Pancreas (tissue), 10 donors: ENCODE results near the gene ATP8B1. TPM values are rescaled to one million over a fixed set of nuclear protein-coding genes. Genes with fewer than 3 reads are reported as not detected.

Experiments used
- ATAC-seq, 4 donors: fragments of 200-7000 bp; cut with Tn5 transposase; one replicate each; pipeline versions ENCODE4 v1.8.0 to v1.9.1; 2020; ENCODE audit warnings: mild to moderate bottlenecking in 4 of 4, moderate library complexity in 4 of 4
- DNase-seq, 6 donors: peaks; one replicate each; pipeline ENCODE4 v3.0.0-alpha.2; 2020
- FAIRE-seq: peaks from 2 replicates; lab custom pipeline; 2012; peaks lifted over from hg19 to GRCh38; lab: Jason Lieb, UNC
- H3K27ac ChIP-seq, 4 donors: fragments of 200-600 bp; sonication (generic); 1 replicate in 3 of 4; 2 replicates in 1 of 4; pipeline versions ENCODE4 v1.5.0 to v1.8.0; 2020
- H3K27me3 ChIP-seq, 4 donors: fragments of 200-600 bp; one replicate each; pipeline ENCODE4 v1.8.0; 2021
- H3K36me3 ChIP-seq, 3 donors: fragments of 200-600 bp; sonication (generic) in 1 of 3; one replicate each; pipeline versions ENCODE4 v1.5.0 to v1.8.0; 2020 to 2021
- H3K4me1 ChIP-seq, 3 donors: fragments of 200-600 bp; one replicate each; pipeline ENCODE4 v1.8.0; 2021
- H3K4me3 ChIP-seq, 4 donors: fragments of 200-600 bp; sonication (generic) in 2 of 4; one replicate each; pipeline versions ENCODE4 v1.5.0 to v1.8.0; 2020 to 2021
- H3K9me3 ChIP-seq, 4 donors: fragments of 200-600 bp; one replicate each; pipeline ENCODE4 v1.8.0; 2021
- WGBS, 2 donors: extraction: QIAGEN DNeasy Blood & Tissue Kit; methylation state at CpG; one replicate each; pipeline ENCODE4 v1.1.7; 2013; 5-methylcytosine and 5-hydroxymethylcytosine counted together
- intact Hi-C, 3 donors: fragments of 100-400 bp; cut with DNase I; formaldehyde crosslinking; loops; one replicate each; pipeline versions ENCODE4 v1.11.1 to v1.14.2; 2022
- polyA plus RNA-seq, 2 donors: library from polyadenylated mRNA; stranded (reverse); fragments of 200-250 nt; gene quantifications; one replicate each; pipeline ENCODE4 v1.2.3, GENCODE V29; 2013
- total RNA-seq, 6 donors: library from RNA; stranded (reverse); fragmentation: NEBNext Ultra II Directional in 4 of 6; extraction: Animal tissue kit (Norgen Biotek cat#: 25700) in 4 of 6; gene quantifications; one replicate each; pipeline versions ENCODE4 v1.2.1 to v1.2.4, GENCODE V29; 2021 to 2023
- TF ChIP-seq, protein P1 (sequence below), 4 donors: fragments of 200-600 bp; sonication (generic) in 3 of 4; IDR thresholded peaks; one replicate each; pipeline versions ENCODE4 v1.5.0 to v1.8.0; 2021; ENCODE audit warnings: antibody characterized with exemption in 4 of 4
- donor health status: healthy with polysubstance abuse.
- donor health status: DM: no; HTN: no; CAD: no; lungs with moderate emphysema.
- donor health status: DM: no; HTN: no; CAD: no.
- donor health status: control.
- donor health status: control.
- donor health status: Bipolar disorder and iron deficiency.
- donor health status: DM: yes; HTN: yes; CAD: no.
- donor health status: DM: no; HTN: no; CAD: no.
- donor health status: DM: no; HTN: no; CAD: no.
- donor health status: DM: yes; HTN: yes; CAD: no.

Gene ATP8B1
- total and polyA plus RNA-seq, 8 donors = 8.0 to 44.8 (median 36.9) TPM

DNA sequence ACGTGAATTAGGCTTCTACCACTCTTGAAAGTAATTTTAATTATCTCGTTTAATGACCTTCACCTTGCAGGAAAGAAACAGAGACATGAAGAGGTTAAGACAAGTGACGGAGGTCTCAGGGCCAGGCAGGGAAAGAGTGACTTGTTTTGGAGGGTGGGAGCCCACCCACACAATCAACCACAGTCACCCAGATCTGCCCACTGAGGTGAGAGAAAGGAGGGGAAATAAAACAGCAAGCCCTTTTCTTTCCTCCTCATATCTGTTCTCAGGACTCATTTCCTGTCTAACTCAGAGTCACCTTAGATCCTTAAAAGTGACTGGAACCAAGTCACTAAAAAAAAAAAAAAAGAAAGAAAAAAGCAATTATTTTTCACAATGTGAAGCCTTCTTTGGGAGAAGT is 26.8 kb downstream of the ATP8B1 start:
- TF ChIP-seq, protein P1, sequence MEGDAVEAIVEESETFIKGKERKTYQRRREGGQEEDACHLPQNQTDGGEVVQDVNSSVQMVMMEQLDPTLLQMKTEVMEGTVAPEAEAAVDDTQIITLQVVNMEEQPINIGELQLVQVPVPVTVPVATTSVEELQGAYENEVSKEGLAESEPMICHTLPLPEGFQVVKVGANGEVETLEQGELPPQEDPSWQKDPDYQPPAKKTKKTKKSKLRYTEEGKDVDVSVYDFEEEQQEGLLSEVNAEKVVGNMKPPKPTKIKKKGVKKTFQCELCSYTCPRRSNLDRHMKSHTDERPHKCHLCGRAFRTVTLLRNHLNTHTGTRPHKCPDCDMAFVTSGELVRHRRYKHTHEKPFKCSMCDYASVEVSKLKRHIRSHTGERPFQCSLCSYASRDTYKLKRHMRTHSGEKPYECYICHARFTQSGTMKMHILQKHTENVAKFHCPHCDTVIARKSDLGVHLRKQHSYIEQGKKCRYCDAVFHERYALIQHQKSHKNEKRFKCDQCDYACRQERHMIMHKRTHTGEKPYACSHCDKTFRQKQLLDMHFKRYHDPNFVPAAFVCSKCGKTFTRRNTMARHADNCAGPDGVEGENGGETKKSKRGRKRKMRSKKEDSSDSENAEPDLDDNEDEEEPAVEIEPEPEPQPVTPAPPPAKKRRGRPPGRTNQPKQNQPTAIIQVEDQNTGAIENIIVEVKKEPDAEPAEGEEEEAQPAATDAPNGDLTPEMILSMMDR (IDR thresholded peaks at IDR 0.05) = no peak
- FAIRE-seq = no peak
- DNase-seq = no peak
- Histone ChIP-seq H3K9me3 (no peaks in the 10 kb centered on the region), H3K27ac (peak overlapping the region; percentile 17 to 79 (median 30)), H3K27me3 (no peaks in the 10 kb centered on the region), H3K4me3 (no peak overlapping the region), H3K36me3 (no peaks in the 10 kb centered on the region), H3K4me1 (peaks cover 31 to 53% (median 40%) of the 10 kb centered on the region in 3 donors)
- whole genome bisulfite sequencing, 2 donors = 43 to 55% methylated on average over 3 of the region's 3 CpGs
- intact Hi-C loops = no loop called here
- ATAC-seq = no peak

DNA sequence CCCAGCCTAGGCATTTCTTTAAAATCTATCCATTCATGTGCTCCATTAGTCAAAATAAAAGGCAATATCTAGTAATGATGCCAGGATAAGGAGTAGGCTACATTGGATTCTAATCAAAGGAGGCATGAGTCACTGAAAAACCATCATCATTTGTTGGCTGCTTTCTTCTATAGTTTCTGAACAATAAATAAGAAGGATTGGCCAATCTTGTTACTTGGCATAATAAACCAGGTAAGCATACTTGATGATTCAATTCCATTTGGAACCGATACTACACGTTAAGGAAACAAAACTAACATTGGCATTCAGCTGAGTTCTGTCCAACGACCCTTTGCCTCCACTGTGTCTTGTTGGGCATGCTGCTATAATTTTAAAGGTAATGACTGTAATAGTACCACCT is 27.2 kb downstream of the ATP8B1 start:
- intact Hi-C loops = no loop called here
- 34 to 39% methylated on average over 3 of the region's 3 CpGs for WGBS, 2 donors
- Histone ChIP-seq H3K4me1 (peaks cover 28 to 54% (median 39%) of the 10 kb centered on the region in 3 donors), H3K9me3 (no peaks in the 10 kb centered on the region), H3K4me3 (no peak overlapping the region), H3K36me3 (no peaks in the 10 kb centered on the region), H3K27me3 (no peaks in the 10 kb centered on the region), H3K27ac (peak overlapping the region; percentile 17 to 79 (median 30))
- DNase-seq (no peak), ATAC-seq (peak; percentile 1 to 63 (median 48)), FAIRE-seq (no peak)
- TF ChIP-seq, protein P1 (IDR thresholded peaks at IDR 0.05) = no peak

DNA sequence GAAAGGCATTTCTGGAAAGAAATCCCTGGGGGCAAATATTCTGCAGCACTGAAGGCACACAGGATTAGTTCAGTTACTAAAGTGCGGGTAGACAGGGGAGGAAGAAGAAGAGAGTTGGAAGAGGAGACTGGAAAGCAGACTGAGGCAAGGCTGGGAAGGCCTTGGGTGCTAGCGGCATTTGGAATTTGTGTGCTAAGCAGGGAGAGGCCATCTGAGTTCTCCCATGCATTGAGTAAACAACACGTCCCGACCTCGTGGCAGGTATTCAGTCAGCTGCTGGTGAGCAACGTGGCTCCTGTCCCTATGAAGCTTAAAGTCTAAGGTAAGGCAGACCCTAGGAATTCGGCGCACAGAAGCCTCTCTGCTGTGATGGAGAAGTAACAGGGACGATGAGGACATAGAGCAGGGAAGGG is 30.7 kb downstream of the ATP8B1 start:
- no peak for FAIRE-seq
- 34% methylated on average over 9 of the region's 9 CpGs for WGBS, 2 donors
- H3K27ac ChIP-seq = peak overlapping the region in 2 of 4 donors; percentile 53 to 55

DNA sequence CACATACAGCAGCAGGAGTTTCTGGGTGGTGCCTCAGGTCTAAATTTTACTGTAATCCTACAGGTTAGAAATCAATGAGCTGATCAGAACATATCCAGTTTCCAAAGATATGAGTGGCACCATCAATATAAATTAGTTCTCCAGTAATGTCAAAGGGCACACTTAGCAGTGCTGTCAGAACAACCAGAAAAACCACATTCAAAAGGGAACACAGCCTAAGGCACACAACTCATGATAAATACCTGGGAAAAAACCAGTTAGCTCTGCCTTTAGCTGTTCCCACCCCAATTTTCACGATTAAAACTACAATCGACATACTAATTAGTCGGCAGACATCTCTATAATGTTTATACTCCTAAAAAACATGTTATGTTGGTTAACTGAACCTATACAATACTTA is 31.5 kb downstream of the ATP8B1 start:
- TF ChIP-seq, protein P1 (IDR thresholded peaks at IDR 0.05) = no peak
- WGBS, 2 donors = 16 to 17% methylated on average over 3 of the region's 3 CpGs

More for the DNA sequence above, 30.7 kb downstream of the ATP8B1 start:
- intact Hi-C loops = no loop called here
- DNase-seq = peak in 4 of 6 donors; percentile 35 to 75 (median 50)
- no peak overlapping the region for H3K4me3 ChIP-seq
- peaks cover 23 to 63% (median 44%) of the 10 kb centered on the region in 3 donors for H3K4me1 ChIP-seq
- TF ChIP-seq, protein P1 (IDR thresholded peaks at IDR 0.05) = no peak
- no peaks in the 10 kb centered on the region for H3K36me3 ChIP-seq
- H3K27me3 ChIP-seq = no peaks in the 10 kb centered on the region
- no peaks in the 10 kb centered on the region for H3K9me3 ChIP-seq
- peak; percentile 49 to 78 (median 66) for ATAC-seq

DNA sequence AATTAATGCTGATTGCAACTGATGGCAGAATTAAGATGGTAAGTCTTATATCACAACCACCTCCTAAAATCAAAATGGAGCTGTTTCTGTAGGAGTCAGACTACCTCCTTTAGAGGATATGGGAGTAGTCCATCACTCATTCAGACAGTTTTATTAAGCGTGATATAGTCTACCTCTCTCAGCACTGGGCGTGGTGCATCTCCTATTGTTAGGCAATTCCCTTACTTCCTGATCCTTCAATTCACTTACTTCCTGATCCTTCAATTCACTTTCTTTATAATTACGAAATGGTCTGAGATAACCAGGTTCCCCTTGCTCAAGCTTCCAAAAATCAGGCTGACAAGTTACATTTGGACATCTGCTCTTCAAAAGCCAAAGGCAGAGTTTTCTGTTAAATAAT is 31.9 kb downstream of the ATP8B1 start:
- Histone ChIP-seq H3K27me3 (no peaks in the 10 kb centered on the region), H3K9me3 (no peaks in the 10 kb centered on the region), H3K27ac (peak overlapping the region in 2 of 4 donors; percentile 53 to 55), H3K36me3 (no peaks in the 10 kb centered on the region), H3K4me1 (peaks cover 23 to 53% (median 38%) of the 10 kb centered on the region in 3 donors), H3K4me3 (no peak overlapping the region)
- intact Hi-C loops = no loop called here
- WGBS, 2 donors = 43 to 55% methylated on average over 3 of the region's 3 CpGs
- no peak for DNase-seq
- FAIRE-seq = peak; percentile 29
- TF ChIP-seq, protein P1 (IDR thresholded peaks at IDR 0.05) = no peak
- ATAC-seq = peak in 2 of 4 donors; percentile 10 to 24

More for the DNA sequence above, 31.5 kb downstream of the ATP8B1 start:
- no peaks in the 10 kb centered on the region for H3K9me3 ChIP-seq
- FAIRE-seq (no peak), DNase-seq (no peak), ATAC-seq (peak in 2 of 4 donors; percentile 18 to 20)
- H3K4me3 ChIP-seq = no peak overlapping the region
- no peaks in the 10 kb centered on the region for H3K27me3 ChIP-seq
- intact Hi-C loops = no loop called here
- H3K4me1 ChIP-seq = peaks cover 23 to 56% (median 43%) of the 10 kb centered on the region in 3 donors
- peak overlapping the region in 2 of 4 donors; percentile 53 to 55 for H3K27ac ChIP-seq
- H3K36me3 ChIP-seq = no peaks in the 10 kb centered on the region
